ENCODE data around the gene STAT5A. TPM values are rescaled to one million over a fixed set of nuclear protein-coding genes. Genes with fewer than 3 reads are reported as not detected.

STAT5A gene
- total RNA-seq, 4 donors from 2014 or later, result 30.7 to 69.2 (median 33.9) TPM

DNA sequence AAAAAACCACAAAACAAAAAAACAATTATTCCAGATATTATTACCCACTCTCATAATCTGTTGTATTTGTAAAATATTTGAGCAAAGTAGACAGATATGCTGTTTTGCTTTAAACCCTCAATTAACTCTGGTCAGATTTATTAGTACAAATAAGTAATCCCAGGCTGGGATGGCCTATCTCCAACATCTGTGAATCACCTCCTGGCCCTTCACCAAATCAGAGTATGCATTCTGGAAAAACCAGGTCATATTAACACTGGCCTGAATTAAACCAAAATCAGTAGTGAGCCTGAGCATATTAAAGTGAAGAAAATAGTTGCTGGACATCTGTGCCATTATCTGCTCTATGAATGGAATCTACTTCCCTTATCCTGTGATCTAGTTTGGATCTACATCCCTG is 58.9 kb downstream of the STAT5A start:
- Histone ChIP-seq H3K4me3 (no peak overlapping the region), H3K27me3 (no peaks in the 10 kb centered on the region), H3K9me3 (no peaks in the 10 kb centered on the region), H3K27ac (peak overlapping the region; percentile 81 to 82), H3K4me1 (peaks cover 0 to 7% of the 10 kb centered on the region in 2 donors), H3K36me3 (no peaks in the 10 kb centered on the region)
- intact Hi-C loops (cut with DNase I; ENCODE audit: low total_unique reads), result no loop called here
- TF ChIP-seq, protein P1, sequence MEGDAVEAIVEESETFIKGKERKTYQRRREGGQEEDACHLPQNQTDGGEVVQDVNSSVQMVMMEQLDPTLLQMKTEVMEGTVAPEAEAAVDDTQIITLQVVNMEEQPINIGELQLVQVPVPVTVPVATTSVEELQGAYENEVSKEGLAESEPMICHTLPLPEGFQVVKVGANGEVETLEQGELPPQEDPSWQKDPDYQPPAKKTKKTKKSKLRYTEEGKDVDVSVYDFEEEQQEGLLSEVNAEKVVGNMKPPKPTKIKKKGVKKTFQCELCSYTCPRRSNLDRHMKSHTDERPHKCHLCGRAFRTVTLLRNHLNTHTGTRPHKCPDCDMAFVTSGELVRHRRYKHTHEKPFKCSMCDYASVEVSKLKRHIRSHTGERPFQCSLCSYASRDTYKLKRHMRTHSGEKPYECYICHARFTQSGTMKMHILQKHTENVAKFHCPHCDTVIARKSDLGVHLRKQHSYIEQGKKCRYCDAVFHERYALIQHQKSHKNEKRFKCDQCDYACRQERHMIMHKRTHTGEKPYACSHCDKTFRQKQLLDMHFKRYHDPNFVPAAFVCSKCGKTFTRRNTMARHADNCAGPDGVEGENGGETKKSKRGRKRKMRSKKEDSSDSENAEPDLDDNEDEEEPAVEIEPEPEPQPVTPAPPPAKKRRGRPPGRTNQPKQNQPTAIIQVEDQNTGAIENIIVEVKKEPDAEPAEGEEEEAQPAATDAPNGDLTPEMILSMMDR (IDR thresholded peaks at IDR 0.05), result no peak
- TF ChIP-seq POLR2A (IDR thresholded peaks at IDR 0.05), result no peak
- DNase-seq, result peak; percentile 83 to 91

DNA sequence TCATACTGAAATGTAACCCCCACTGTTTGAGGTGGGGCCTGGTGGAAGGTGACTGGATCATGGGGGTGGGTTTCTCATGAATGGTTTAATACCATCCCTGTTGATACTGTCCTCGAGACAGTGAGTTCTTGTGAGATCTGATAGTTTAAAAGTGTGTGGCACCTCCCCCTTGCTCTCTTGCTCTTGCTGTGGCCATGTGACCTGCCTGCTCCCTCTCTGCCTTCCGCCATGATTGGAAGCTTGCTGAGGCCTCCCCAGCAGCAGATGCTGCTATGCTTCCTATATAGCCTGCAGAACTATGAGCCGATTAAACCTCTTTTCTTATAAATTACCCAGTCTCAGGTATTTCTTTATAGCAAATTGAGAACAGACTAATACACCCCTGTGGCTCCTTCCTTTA is 59.3 kb downstream of the STAT5A start:
- Histone ChIP-seq H3K36me3 (no peaks in the 10 kb centered on the region), H3K9me3 (no peaks in the 10 kb centered on the region), H3K27me3 (no peaks in the 10 kb centered on the region), H3K4me3 (no peak overlapping the region), H3K27ac (peak overlapping the region; percentile 81 to 82), H3K4me1 (peaks cover 0 to 7% of the 10 kb centered on the region in 2 donors)
- no peak for TF ChIP-seq POLR2A (IDR thresholded peaks at IDR 0.05)
- TF ChIP-seq, protein P1 (IDR thresholded peaks at IDR 0.05), result no peak
- no peak for DNase-seq
- intact Hi-C loops (cut with DNase I; ENCODE audit: low total_unique reads), result no loop called here

DNA sequence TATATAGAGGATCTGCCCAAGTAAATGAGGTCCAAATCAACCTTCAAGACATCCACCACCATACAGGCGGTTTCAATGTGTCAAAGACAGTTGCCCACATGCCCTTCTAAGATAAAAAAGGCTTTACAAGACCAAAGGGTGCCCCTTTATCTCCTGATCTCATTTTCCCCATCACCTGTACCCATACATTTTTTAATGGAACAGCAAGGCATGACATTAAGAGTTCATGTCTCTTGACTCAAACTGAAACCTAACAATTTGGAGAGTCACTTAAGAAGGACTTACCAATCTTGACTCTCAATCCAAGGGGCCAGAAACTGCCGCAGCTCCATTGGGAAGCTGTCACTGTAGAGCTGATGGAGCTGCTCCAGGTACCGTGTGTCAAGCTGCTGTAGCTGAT is 59.8 kb downstream of the STAT5A start:
- H3K4me1 ChIP-seq, result peaks cover 0 to 7% of the 10 kb centered on the region in 2 donors
- no peaks in the 10 kb centered on the region for H3K36me3 ChIP-seq
- H3K27ac ChIP-seq, result peak overlapping the region; percentile 81 to 82
- H3K4me3 ChIP-seq, result no peak overlapping the region
- DNase-seq, result no peak
- TF ChIP-seq POLR2A (IDR thresholded peaks at IDR 0.05), result no peak
- TF ChIP-seq, protein P1 (IDR thresholded peaks at IDR 0.05), result no peak
- no peaks in the 10 kb centered on the region for H3K9me3 ChIP-seq
- intact Hi-C loops (cut with DNase I; ENCODE audit: low total_unique reads), result no loop called here
- H3K27me3 ChIP-seq, result no peaks in the 10 kb centered on the region

- Histone ChIP-seq H3K4me1 (peaks cover 0 to 16% of the 10 kb centered on the region in 2 donors), H3K27me3 (no peaks in the 10 kb centered on the region), H3K4me3 (no peak overlapping the region), H3K36me3 (no peaks in the 10 kb centered on the region), H3K27ac (peak overlapping the region in 1 of 2 donors; percentile 2), H3K9me3 (no peaks in the 10 kb centered on the region)
- no peak for DNase-seq
- intact Hi-C loops (cut with DNase I; ENCODE audit: low total_unique reads), result no loop called here
- no peak for TF ChIP-seq POLR2A (IDR thresholded peaks at IDR 0.05)
- TF ChIP-seq, protein P1 (IDR thresholded peaks at IDR 0.05), result no peak
These were observed 66.9 kb downstream of the STAT5A start for GRCh38 chr17:42354956-42355843.

- H3K4me3 ChIP-seq, result no peak overlapping the region
These were observed 70.1 kb downstream of the STAT5A start for GRCh38 chr17:42358434-42358833.

More at GRCh38 chr17:42358434-42358833, 70.1 kb downstream of the STAT5A start:
- intact Hi-C loops (cut with DNase I; ENCODE audit: low total_unique reads), result no loop called here
- Histone ChIP-seq H3K36me3 (no peaks in the 10 kb centered on the region), H3K9me3 (no peaks in the 10 kb centered on the region), H3K4me1 (peaks cover 0 to 15% of the 10 kb centered on the region in 2 donors), H3K27me3 (no peaks in the 10 kb centered on the region), H3K27ac (no peak overlapping the region)
- no peak for DNase-seq
- TF ChIP-seq POLR2A (IDR thresholded peaks at IDR 0.05), result no peak

Data from uterus (tissue), 4 donors.